OCI-LY3 (cell line): ENCODE measurements around the gene FBN3.

Experiments used
- H2AFZ ChIP-seq: fragments of 200-600, 300-600 bp; shearing (Covaris generic); 2 replicates; pipeline ENCODE4 v1.6.0; 2014; ENCODE audit warnings: antibody characterized with exemption, low read depth, low read length
- H3K27ac ChIP-seq: fragments of 200-600, 300-600 bp; sonication (generic); 2 replicates; pipeline ENCODE4 v1.5.1; 2014; ENCODE audit warnings: mild to moderate bottlenecking, low read length, moderate library complexity, mixed read lengths
- H3K27me3 ChIP-seq: fragments of 200-600, 300-600 bp; sonication (generic); 2 replicates; pipeline ENCODE4 v1.6.1; 2014; ENCODE audit warnings: low read depth, low read length, mixed read lengths
- H3K36me3 ChIP-seq: fragments of 200-600, 300-600 bp; sonication (generic); replicated peaks from 2 replicates; pipeline ENCODE3; 2014; ENCODE audit warnings: low read depth, low read length, mixed read lengths
- H3K4me1 ChIP-seq: fragments of 300-600, 200-600 bp; sonication (generic); 2 replicates; pipeline ENCODE4 v1.6.1; 2014; ENCODE audit warnings: low read length, mixed read lengths
- H3K4me2 ChIP-seq: fragments of 200-600, 300-600 bp; sonication (generic); 2 replicates; pipeline ENCODE4 v1.6.1; 2014; ENCODE audit warnings: low read length, mixed read lengths
- H3K4me3 ChIP-seq: fragments of 300-600, 200-600 bp; sonication (generic); 2 replicates; pipeline ENCODE4 v1.5.1; 2014; ENCODE audit warnings: antibody characterized with exemption, mild to moderate bottlenecking, low read length, moderate library complexity
- H3K79me2 ChIP-seq: fragments of 300-600, 200-600 bp; shearing (Covaris generic); 2 replicates; pipeline ENCODE4 v1.6.1; 2014; ENCODE audit warnings: mild to moderate bottlenecking, low read length, mixed read lengths
- H3K9ac ChIP-seq: fragments of 300-600, 200-600 bp; shearing (Covaris generic); 2 replicates; pipeline ENCODE4 v1.6.0; 2014; ENCODE audit warnings: mild to moderate bottlenecking, low read length, moderate library complexity
- H3K9me3 ChIP-seq: fragments of 200-600, 300-600 bp; shearing (Covaris generic); 2 replicates; pipeline ENCODE4 v1.6.1; 2014; ENCODE audit warnings: low read length, mixed read lengths; ENCODE audit not compliant: insufficient read depth
- H4K20me1 ChIP-seq: fragments of 200-600, 300-600 bp; sonication (generic); 2 replicates; pipeline ENCODE4 v1.6.1; 2016; ENCODE audit warnings: low read length, mixed read lengths; ENCODE audit not compliant: insufficient read depth
- EZH2phosphoT487 ChIP-seq: fragments of 200-600 bp; shearing (Covaris generic); IDR thresholded peaks from 2 replicates; pipeline ENCODE4 v1.6.1; 2018; ENCODE audit warnings: antibody characterized with exemption, mixed run types, low read depth
- TF ChIP-seq, protein P1 (sequence below): fragments of 200-600, 300-600 bp; sonication (generic); IDR thresholded peaks from 2 replicates; pipeline ENCODE4 v1.5.1; 2014; ENCODE audit warnings: antibody characterized with exemption, low read length, low read depth

The FBN3 gene

DNA sequence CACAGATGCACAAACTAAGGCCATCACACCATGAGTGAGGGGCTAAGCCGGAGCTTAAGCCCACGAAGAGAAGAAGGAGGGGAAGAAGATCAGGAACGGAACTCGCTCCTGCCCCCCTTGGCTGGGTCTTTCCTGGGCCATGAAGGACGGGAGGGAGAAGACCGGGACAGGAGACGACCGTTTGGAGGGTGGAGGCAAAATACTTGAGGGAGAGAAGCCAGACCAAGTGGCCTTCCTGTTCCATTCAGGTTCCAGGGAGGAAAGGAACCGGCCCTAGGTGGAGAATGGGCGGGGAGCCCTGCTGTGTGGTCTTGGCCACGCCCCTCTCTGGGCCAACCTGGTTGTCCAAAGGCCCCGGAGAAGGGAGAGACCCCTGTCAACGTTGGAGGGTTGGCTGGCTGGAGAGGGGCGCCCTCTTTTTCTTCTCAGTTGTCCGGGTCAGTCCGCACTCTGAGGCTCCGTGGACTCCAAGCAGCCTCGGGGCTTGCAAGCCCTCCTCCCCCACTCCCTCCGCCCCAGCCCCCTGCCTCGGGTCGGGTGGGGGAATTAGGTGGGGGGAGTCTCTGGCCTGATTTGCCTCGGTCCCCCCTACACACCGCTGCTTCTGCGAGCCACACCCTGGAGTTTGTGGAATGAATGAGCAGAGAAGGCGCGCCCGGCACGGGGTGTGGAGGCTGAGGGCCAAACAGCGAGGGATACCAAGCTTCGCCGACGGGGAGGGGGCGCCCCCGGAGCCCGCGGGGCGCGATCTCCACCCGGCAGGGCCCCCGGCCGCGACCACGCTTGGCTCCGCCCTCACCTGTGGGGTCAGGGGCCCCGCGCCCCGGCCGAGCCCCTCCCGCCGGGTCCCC is 757 bp downstream of the FBN3 start:
- TF ChIP-seq, protein P1, sequence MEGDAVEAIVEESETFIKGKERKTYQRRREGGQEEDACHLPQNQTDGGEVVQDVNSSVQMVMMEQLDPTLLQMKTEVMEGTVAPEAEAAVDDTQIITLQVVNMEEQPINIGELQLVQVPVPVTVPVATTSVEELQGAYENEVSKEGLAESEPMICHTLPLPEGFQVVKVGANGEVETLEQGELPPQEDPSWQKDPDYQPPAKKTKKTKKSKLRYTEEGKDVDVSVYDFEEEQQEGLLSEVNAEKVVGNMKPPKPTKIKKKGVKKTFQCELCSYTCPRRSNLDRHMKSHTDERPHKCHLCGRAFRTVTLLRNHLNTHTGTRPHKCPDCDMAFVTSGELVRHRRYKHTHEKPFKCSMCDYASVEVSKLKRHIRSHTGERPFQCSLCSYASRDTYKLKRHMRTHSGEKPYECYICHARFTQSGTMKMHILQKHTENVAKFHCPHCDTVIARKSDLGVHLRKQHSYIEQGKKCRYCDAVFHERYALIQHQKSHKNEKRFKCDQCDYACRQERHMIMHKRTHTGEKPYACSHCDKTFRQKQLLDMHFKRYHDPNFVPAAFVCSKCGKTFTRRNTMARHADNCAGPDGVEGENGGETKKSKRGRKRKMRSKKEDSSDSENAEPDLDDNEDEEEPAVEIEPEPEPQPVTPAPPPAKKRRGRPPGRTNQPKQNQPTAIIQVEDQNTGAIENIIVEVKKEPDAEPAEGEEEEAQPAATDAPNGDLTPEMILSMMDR = no peak
- no peak for TF ChIP-seq EZH2phosphoT487
- H3K9ac ChIP-seq = no peak overlapping the region

DNA sequence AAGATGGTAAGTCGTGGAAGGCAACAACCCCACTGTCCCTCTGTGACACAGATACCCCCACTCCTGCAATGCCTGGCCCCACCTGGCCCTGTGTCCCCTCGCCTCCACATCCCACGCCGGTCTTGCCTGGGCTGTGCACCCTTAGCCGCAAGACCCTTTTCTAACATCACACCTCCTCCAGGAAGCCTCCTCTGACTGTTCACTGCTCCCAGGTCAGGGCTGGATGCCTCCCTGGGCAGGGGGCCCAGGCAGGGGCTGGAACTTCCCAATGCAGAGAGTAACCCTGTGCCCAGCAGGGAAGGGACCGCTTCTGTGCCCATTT is 1.3 kb downstream of the FBN3 start:
- no peak for TF ChIP-seq EZH2phosphoT487
- TF ChIP-seq, protein P1 = no peak
- H3K79me2 ChIP-seq = no peaks in the 10 kb centered on the region
- H2AFZ ChIP-seq = no peak overlapping the region
- H3K9ac ChIP-seq = no peak overlapping the region
- H4K20me1 ChIP-seq = no peaks in the 10 kb centered on the region
- H3K9me3 ChIP-seq = no peaks in the 10 kb centered on the region
- H3K4me2 ChIP-seq = no peak overlapping the region
- no peak overlapping the region for H3K27ac ChIP-seq
- H3K36me3 ChIP-seq = no peaks in the 10 kb centered on the region
- H3K4me3 ChIP-seq = no peak overlapping the region
- H3K4me1 ChIP-seq = no peaks in the 10 kb centered on the region
- peaks cover 6% of the 10 kb centered on the region for H3K27me3 ChIP-seq

More for the DNA sequence above, 757 bp downstream of the FBN3 start:
- no peak overlapping the region for H3K27ac ChIP-seq
- H3K4me2 ChIP-seq = no peak overlapping the region
- H3K4me1 ChIP-seq = no peaks in the 10 kb centered on the region
- no peaks in the 10 kb centered on the region for H3K79me2 ChIP-seq
- H3K36me3 ChIP-seq = no peaks in the 10 kb centered on the region
- H3K27me3 ChIP-seq = peaks cover 11% of the 10 kb centered on the region
- no peaks in the 10 kb centered on the region for H3K9me3 ChIP-seq
- no peak overlapping the region for H3K4me3 ChIP-seq
- H2AFZ ChIP-seq = no peak overlapping the region
- no peaks in the 10 kb centered on the region for H4K20me1 ChIP-seq

DNA sequence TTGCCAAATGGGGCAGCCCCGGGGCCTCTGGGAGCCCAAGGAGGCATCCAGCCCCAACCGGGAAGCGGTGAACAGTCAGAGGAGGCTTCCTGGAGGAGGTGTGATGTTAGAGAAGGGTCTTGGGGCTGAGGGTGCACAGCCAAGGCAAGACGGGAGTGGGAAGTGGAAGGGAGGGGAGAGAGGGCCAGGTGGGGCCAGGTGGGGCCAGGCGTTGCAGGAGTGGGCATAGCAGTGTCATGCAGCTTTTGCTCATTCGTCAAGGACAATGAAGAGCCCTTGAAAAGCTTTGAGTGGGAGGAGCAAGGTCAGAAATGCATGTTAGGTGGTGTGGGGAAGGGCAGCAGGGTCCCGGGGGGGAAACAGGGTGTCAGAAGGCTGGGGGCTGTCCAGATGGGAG is 1.8 kb downstream of the FBN3 start:
- Histone ChIP-seq H3K36me3 (no peaks in the 10 kb centered on the region), H4K20me1 (no peaks in the 10 kb centered on the region), H3K4me3 (no peak overlapping the region), H3K79me2 (no peaks in the 10 kb centered on the region), H3K27ac (no peak overlapping the region), H3K9ac (no peak overlapping the region), H3K4me1 (no peaks in the 10 kb centered on the region), H3K9me3 (no peaks in the 10 kb centered on the region), H2AFZ (no peak overlapping the region), H3K27me3 (peaks cover 6% of the 10 kb centered on the region), H3K4me2 (no peak overlapping the region)
- TF ChIP-seq, protein P1 = no peak
- TF ChIP-seq EZH2phosphoT487 = no peak

DNA sequence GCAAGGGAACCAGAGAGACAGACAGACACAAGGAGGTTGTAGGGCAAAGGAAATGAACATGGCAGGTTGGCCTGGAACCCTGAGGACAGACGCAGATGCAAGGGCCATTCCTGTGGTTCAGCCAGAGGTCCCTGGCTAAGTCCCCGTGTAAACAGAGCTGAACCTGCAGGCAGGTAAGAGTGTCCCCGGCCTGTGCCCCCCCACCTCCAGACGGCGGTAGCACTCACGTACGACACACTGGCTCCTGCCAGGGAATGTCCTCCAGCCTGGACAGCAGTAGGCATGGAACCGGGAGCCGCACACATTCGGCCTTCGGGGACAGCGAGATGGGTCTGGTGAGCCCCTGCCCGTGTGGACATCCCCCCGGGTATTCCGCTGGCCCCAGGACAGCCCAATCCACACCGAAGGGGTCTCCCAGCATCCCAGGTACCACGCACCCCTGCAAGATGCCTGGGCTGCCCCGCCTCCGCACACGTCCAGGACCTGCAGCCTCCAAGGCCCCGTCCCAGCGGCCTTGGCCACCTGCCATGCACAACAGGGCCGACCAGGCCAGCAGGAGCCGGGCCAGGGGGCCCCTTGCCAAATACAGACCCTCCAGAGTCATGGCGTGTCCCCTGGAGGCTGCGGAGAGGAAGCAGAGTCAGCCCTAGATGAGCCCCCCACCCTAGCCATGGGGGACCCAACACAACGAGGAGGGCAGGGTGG is 2.4 kb downstream of the FBN3 start:
- TF ChIP-seq, protein P1 = no peak
- no peak for TF ChIP-seq EZH2phosphoT487
- H3K27ac ChIP-seq = no peak overlapping the region

More for the DNA sequence above, 2.4 kb downstream of the FBN3 start:
- no peaks in the 10 kb centered on the region for H3K4me1 ChIP-seq
- no peak overlapping the region for H3K4me2 ChIP-seq
- H3K79me2 ChIP-seq = no peaks in the 10 kb centered on the region
- H3K36me3 ChIP-seq = no peaks in the 10 kb centered on the region
- H3K9me3 ChIP-seq = no peaks in the 10 kb centered on the region
- no peak overlapping the region for H2AFZ ChIP-seq
- H3K27me3 ChIP-seq = peaks cover 6% of the 10 kb centered on the region
- no peaks in the 10 kb centered on the region for H4K20me1 ChIP-seq
- H3K4me3 ChIP-seq = no peak overlapping the region
- no peak overlapping the region for H3K9ac ChIP-seq
